H1 (cell line): ENCODE results near the gene PITRM1.

Experiments
- CEBPB ChIP-seq: IDR thresholded peaks from 2 replicates; pipeline ENCODE4 v1.6.1; 2012; ENCODE audit warnings: low read depth, low read length
- EP300 ChIP-seq, 2 experiments: IDR thresholded peaks; 1 replicate in 1 of 2; 2 replicates in 1 of 2; pipeline ENCODE4 v1.6.1; 2011 to 2012; ENCODE audit warnings: low read depth in 2 of 2, low read length in 2 of 2, mild to moderate bottlenecking in 2 of 2, borderline replicate concordance in 1 of 2, inconsistent platforms in 1 of 2, moderate library complexity in 1 of 2
- POLR2A ChIP-seq, 2 experiments: IDR thresholded peaks; 1 replicate in 1 of 2; 2 replicates in 1 of 2; pipeline ENCODE4 v1.6.1; 2011; ENCODE audit warnings: low read depth in 2 of 2, low read length in 2 of 2, mild to moderate bottlenecking in 2 of 2; ENCODE audit errors: control extremely low read depth in 1 of 2
- SIRT6 ChIP-seq: IDR thresholded peaks from one replicate; pipeline ENCODE4 v1.7.1; 2012; ENCODE audit warnings: low read length, inconsistent platforms
- TAF1 ChIP-seq: IDR thresholded peaks from 2 replicates; pipeline ENCODE4 v1.6.1; 2011; ENCODE audit warnings: mild to moderate bottlenecking, low read depth, low read length
- TF ChIP-seq, protein P1 (sequence below), 3 experiments: IDR thresholded peaks; 1 replicate in 2 of 3; 2 replicates in 1 of 3; pipeline versions ENCODE4 v1.5.1 to v1.6.1; 2011; ENCODE audit warnings: low read length in 3 of 3, mild to moderate bottlenecking in 3 of 3, inconsistent platforms in 2 of 3, low read depth in 1 of 3, moderate library complexity in 1 of 3; ENCODE audit not compliant: insufficient read depth in 1 of 3; ENCODE audit errors: control extremely low read depth in 1 of 3

GRCh38 chr10:3108033-3108432, 64.5 kb downstream of the PITRM1 start:
- TF ChIP-seq, protein P1, sequence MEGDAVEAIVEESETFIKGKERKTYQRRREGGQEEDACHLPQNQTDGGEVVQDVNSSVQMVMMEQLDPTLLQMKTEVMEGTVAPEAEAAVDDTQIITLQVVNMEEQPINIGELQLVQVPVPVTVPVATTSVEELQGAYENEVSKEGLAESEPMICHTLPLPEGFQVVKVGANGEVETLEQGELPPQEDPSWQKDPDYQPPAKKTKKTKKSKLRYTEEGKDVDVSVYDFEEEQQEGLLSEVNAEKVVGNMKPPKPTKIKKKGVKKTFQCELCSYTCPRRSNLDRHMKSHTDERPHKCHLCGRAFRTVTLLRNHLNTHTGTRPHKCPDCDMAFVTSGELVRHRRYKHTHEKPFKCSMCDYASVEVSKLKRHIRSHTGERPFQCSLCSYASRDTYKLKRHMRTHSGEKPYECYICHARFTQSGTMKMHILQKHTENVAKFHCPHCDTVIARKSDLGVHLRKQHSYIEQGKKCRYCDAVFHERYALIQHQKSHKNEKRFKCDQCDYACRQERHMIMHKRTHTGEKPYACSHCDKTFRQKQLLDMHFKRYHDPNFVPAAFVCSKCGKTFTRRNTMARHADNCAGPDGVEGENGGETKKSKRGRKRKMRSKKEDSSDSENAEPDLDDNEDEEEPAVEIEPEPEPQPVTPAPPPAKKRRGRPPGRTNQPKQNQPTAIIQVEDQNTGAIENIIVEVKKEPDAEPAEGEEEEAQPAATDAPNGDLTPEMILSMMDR (IDR thresholded peaks at IDR 0.05; ENCODE audit: control extremely low read depth in 1 of 3, insufficient read depth in 1 of 3, low read depth in 1 of 3, low read length in 3 of 3) = no peak
- no peak for TF ChIP-seq SIRT6
- no peak for TF ChIP-seq EP300 (IDR thresholded peaks at IDR 0.05; ENCODE audit: borderline replicate concordance in 1 of 2, low read depth in 2 of 2, low read length in 2 of 2)
- TF ChIP-seq POLR2A (IDR thresholded peaks at IDR 0.05; ENCODE audit: control extremely low read depth in 1 of 2, low read depth in 2 of 2, low read length in 2 of 2) = no peak
- TF ChIP-seq CEBPB = no peak
- no peak for TF ChIP-seq TAF1
